HG03196 (cell line): ENCODE measurements around the gene GMDS.

ENCODE experiments used
- ATAC-seq: cut with Tn5 transposase; IDR thresholded peaks from one replicate; pipeline ENCODE4 v1.9.1; 2021; ENCODE audit not compliant: unreplicated experiment

The GMDS gene

DNA sequence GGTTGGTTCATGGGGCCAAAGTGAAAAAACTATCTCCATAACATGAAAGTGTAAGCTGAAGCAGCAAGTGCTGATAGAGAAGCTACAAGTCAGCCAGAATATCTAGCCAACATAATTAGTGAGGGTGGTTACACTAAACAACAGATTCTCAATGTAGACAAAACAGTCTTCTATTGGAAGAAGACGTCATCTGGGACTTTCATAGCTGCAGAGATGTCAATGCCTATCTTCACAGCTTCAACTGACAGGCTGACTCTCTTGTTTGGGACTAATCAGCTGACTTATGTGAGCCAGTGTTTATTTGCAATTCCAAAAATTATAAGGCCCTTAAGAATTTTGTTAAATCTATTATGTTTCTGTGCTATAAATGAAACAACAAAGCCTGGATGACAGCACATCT, 63.2 kb downstream of the GMDS start:
- no peak for ATAC-seq

DNA sequence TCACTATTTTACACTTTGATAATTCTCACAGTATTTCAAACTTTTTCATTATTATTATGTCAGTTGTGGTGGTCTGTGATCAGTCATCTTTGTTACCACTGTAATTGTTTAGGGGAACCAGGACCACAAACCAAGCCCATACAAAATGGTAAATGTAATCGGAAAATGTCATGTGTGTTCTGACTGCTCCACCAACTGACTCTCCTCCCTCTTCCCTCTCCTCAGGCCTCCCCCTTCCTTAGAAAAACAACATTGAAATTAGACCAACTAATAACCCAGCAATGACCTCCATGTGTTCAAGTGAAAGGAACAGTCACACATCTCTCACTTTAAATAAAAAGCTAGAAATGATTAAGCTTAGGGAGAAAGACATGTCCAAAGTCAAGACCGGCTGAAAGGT, 63.8 kb downstream of the GMDS start:
- no peak for ATAC-seq

DNA sequence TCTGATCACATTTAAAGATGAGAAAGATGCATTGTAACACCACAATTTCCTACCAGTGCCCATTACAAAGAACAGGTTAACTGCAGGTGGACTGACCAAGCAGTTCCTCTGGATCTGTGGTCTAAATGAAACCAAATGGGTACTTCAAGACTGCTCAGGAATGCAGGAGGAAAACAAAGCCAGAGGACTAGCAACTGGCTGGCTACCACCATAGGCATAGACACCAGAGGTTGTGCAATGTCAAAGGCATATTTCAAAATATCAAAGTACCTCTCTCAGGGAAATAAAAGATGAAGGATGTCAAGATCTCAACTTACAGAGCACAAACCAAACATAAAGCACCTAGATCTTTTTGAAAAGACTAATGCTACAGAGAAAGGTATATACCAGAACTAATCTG, 65.5 kb downstream of the GMDS start:
- ATAC-seq, result no peak

DNA sequence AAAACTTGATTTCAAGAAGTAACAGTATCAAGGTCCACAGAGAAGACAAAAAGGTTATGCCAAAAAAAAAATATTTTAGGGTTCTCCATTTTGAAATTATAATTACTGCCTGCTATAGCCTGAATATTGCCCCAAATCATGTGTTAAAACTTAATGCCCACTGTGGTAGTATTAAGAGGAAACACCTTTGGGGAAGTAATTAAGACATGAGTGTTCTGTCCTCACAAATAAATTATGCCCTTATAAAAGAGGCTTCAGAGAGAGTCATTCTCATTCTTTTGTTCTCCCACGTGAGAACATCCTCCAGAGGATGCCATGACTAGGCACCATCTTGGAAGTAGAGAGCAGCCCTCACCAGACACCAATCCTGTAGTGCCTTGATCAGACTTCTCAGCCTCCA, 66.2 kb downstream of the GMDS start:
- no peak for ATAC-seq

DNA sequence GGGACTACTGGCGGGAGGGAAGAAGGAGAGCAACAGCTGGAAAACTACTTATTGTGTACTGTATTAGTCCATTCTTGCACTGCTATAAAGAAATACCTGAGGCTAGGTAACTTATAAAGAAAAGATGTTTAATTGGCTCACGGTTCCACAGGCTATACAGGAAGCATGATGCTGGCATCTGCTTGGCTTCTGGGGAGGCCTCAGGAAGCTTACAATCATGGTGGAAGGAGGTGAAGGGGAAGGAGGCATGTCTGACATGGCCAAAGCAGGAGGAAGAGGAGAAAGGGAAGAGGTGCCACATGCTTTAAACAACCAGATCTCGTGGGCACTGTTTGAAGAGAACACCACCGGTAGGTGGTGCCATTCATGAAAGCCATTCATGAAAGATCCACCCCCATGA, 67.3 kb downstream of the GMDS start:
- ATAC-seq, result no peak

DNA sequence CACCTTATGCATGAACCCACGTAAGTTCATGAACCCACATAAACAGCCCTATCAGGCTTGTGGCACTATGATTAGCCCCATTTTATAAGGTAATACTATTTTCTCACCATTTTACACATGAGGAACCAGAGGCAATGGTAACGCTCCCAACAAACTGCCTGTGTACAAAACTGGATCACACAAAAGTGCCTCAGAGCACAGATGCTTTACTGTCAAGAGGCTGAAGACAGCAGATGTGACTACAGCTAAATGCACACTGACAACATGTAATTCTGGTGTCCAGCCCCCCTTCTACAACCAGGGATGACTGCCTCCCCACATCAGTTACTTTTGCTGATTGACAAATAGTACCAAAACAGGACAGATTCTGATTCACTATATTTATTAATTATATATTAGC, 69.6 kb downstream of the GMDS start:
- ATAC-seq, result no peak

DNA sequence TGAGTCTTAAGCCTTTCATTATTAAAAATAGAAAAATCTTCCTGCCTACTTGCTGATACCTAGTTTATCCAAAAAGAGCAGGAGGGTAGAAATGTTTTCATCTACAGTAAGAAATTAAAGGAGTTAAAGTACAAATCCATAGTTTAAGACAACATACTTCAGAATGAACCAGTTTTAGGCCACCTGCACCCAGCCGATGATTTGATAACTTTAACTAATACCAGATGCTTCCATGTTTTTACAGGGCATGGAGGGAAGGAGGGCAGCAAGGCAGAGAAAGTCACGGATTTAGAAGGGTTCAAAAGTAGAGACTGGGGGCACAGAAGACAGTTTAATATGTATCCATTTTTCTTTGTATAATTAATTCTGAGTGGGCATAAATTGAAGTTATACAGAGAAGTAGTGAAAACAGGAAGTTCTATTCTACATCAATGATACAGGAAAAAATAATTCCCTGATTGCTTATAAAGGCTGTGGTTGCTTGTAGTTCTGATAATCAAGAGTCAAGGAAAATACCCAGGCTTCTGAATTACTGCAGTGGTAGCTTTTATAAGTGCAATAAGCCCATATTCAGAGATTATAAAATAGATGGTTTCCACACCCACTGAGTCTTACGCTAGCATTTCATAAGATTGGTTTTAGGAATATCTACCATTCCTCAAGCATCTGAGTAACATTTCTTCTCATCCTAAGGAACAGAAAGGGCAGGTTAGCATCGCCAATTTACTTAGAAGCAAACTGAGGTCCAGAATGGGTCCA, 72.0 kb downstream of the GMDS start:
- ATAC-seq, result no peak

DNA sequence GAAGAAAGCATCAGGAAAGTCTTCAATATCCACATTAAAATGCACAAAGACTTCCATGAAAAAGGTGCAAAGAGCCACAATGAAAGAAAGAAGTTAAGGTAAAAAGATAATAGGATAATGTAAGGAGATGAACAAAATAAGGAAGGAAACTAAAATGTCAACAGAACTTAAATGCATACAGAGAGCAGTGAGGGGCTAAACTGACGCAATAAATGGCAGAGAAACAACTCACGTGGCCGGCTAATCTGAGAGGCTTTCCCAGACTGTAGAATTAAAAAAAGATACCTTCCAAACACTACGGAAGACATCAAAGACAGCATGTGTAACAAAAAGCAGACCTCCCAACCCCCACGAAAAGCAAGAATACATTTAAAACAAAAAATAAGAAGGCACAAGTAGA, 73.7 kb downstream of the GMDS start:
- ATAC-seq, result no peak

DNA sequence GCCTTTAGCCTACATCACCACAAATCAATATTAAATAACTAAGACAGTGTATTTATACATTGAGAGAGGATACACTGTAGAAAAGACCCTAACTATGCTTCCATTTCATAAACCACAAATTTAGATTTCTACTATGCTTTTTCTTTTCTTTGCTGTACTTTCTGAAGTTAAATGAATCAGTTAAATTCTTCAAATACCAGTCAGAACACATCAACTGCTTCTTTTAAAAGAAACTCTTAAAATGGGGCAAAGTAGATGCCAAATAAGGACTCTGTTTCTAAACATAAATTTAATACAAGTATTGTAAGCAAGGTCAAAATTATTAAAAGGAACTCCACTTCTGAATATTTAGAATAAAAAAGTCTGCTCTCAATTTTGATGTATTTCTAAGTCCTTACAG, 76.9 kb downstream of the GMDS start:
- no peak for ATAC-seq

DNA sequence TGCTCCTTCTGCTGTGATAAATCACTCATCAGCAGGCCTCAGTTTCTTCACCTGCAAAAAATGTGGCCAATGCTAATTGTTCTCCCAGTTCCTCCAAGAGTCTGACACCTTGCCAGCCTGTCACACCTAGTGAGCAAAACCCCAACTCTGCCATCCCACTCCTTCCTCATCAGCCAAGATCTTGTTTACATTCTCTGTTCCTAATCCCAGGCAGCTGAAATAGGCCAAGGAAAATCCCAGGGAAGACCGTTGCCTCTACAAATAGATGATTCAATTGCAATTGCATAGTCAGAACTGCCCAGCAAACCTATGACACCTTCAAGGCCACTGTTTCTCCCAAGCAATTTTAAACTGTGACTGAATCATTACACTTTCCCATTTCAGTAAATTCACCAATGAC, 78.7 kb downstream of the GMDS start:
- ATAC-seq, result no peak

DNA sequence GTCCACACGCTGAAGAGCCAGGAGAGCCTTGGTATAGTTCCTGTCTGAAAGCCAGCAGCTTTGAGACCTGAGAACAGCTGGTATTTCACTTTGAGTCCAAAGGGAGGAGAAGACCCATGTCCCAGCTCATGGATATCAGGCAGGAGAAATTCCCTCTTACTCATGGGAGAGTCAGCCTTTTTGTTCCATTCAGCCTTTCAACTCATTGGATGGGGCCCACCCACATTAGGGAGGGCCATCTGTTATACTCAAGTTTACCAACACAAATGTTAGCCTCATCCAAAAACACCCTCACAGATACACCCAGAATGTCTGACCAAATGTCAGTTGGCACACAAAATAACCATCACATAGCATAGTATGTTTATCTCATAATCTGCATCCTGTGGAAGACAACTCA, 80.1 kb downstream of the GMDS start:
- ATAC-seq, result no peak

DNA sequence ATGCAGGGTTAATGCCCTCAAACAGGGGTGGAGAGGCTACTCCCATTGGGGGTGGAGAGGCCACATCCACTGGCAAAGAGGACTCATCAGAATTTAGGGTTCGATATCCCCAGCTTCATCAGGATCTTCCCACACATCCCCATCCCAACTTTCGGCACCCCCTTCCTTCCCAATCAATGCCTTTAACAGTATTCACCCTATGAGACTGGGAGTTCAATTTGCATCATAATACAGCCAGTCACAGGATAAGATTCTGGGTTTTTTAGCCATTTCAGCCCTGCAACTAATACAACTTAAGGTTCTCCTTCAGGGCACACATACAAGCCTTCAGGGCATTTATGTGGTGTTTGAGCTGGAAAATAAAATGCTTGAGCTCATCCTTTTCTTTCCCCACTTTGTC, 80.9 kb downstream of the GMDS start:
- no peak for ATAC-seq

DNA sequence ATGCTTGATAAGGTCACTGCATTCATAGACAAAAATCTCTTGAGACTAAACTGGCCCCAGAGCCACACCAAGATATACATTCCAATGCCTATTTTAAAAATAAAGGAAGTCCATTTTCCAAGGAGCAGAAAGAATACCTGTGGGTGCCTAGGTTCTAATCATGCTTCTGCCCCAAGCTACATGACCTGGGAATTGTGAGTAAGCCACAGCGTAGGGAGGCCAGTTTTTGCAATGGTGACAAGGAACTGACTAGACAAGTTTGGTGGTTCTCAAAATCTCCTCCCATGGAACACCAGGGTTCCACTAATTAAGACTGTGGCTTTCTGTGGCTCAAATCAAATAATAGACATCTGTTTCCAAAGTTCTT, 83.3 kb downstream of the GMDS start:
- ATAC-seq, result no peak

DNA sequence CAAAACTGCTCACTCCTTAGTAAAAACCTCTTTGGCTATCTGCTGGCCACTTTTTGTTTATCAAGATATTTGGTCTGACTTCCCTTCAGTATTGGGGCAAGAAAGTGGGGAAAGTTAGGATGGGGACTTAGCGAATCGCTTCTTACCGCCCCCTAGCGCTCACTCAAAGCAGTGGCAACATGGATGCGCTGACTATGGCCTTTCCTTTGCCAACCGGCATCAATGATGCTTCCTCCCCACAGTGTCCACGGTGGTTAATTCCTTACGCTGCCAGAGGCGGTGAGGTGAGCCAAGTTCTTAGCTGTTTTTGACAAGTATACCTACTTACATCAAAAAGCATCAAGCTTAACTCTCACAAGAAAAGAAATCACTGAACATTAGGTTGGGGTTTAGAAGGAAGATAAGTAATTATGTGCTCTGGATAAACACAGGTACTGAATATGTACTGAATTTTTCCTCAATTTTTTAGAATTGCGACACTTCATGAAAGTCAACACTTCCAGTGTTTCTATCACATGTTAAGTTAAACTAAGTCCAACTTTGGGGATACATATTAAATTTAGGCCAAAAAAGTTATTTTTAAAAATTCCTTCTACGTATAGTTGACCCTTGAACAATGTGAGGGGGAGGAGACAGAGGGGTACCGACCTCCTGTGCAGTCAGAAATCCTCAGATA, 86.7 kb downstream of the GMDS start:
- no peak for ATAC-seq

DNA sequence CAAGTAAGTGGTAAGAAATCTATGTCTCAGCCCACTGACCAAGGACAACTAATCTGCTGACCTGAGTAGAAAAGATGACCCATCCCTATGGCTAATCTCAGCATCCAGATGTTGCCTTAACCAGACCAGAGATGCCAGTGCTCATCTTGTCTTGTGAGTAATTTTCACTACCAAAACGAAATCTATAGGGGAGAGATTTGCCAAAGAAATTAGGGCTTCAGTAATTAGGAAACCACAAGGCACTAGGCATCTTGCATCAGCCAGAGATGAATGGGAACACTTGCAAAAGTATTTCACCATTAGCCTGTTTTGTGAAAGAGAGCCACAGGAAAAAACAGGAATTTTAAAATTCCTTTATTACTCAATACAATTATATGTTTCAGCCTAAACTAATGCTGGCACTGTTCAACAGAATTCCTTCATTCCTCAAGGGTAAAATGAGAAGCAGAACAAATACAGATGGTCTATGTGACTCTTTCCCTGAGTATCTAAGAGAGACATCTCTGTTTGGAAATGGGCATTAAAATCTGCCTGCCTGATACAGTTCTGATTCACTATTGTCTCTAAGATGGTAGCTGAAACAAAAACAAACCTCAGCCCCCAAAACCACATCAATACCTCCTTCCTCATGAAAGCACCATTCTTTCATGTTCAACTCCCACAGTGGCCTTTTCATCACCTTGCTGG, 87.8 kb downstream of the GMDS start:
- ATAC-seq, result no peak

DNA sequence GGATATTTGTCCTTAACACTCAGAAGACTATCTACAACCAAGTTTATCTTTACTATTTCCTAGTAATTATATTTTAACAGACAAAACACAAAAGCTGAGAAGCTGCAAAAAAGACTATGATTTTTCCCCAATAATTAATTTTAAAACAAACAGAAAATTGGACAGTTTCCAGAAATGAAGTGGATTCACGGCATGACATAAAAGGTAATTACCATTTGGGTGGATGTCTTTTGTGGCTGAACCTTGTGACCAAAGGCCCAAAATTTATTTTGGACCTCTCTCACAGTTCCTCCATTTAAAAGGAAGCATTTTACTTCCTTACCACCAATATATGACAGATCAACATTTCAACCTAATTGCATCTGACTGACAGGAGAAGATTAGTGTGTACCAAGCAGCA, 90.2 kb downstream of the GMDS start:
- no peak for ATAC-seq

DNA sequence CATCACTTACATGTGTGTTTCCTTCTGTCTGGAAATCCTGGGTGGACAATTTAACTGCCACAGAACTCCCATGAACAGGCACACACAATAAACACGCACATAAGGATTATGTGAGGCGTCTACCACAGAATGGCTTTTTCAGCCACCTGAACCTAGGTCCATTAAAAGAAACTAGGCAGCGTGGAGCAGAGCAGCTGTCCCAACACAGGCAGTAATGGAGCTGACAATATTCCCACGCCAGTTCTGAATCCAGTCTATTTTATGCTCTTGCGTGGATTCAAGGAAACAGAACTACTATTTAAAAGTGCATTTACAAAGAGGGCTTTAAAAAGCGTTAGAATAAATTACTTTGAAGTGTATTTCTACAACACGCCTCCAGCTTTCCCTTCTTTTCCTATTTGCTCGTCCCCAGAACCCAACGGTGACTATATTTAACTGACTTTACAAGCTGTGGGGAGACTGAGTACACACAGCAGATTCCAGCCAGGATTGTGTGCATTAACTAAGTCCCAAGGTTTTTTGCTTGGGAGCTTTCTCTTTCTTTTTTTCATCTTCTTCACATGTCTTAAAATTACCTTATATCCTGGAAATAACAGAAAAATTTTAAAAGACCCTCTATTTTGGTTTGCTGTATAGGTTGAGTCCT, 95.9 kb downstream of the GMDS start:
- no peak for ATAC-seq

DNA sequence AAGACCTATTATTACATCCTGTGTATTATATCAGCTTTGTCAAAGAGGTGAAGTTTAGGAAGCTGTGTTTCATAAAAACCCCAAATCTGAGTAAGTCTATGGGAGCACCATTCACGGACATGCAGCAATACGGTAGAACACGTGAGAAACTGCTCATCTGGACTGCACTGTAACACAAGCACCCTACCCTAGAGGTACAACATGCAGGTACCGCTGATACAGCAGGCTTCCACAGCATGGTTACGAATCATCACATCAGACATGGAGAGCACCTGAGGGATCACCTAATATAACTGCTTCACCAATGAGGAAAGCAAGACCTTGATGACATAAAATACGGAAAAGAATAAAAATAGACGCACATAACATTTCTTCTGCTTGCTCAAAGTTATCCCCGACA, 96.7 kb downstream of the GMDS start:
- no peak for ATAC-seq

DNA sequence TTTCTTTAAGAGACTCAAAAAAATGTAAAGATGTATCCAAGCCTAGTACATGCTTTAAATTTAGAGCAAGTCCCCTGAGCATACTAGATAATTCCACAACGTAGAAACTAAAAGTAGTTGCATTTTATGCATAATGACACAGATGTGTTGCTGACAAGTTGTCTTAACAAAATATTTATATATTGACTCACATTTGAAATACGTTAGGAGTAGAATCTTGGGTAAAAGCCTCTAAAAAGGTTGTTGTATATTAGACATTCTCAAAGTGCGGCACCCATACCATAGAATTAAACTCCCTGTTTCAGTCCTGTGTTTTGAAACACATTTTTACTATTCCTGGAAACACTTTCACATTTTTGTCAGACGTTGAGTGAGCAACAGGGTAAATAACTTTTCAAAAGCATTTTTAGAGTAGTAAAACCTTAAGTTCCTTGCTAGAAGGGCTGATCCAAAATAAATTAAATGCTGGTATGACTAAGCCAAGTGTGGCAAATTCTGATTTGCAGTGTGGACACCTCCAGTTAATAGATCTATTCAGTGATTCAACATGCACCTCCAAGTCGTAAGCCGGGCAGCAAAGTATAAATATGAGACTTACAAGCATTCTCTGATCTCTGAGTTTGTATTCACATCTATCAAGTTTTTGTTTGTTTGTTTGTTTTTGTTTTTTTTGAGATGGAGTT, 97.5 kb downstream of the GMDS start:
- ATAC-seq, result no peak

DNA sequence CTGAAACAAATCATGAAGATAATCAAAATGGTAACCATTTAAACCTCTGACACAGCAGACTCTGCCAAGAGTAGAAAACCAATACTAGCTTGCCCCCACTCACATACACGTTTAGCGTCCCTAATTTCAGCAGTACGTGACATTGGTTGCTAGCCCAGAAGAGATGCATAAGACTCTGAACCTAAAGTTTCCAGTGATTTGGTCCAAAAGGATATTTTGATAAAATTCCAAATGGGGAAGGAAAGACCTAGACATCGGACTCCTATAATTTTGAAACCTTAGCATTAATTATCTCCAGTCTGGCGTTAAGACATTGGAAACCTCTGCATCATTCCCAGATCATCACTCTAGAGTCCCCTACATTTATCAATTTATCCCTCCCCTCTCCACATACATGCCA, 98.1 kb downstream of the GMDS start:
- ATAC-seq, result no peak

DNA sequence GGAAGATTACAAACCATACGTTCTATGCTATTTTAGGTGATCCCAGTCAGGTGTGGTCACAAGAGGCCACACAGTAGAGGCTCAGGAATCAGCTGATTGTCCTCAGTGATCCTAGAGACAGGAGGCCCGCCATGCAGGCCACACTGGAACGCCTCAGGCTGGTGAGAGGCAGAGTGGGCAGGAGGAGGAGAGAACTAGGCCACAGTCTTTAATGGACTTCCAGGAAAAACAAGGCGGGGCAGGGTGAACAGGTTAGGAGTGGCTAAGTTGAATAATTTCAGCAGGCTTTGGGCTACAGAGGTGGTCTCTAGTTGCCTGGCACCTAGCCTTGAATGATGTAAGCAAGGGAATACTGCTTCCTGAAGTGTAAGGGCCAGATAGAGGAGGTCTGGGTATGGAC, 101.2 kb downstream of the GMDS start:
- ATAC-seq, result no peak
